GM12892 (cell line): Measurements from ENCODE around the gene SFT2D3.

ENCODE experiments used
- POLR2A ChIP-seq: IDR thresholded peaks from 2 replicates; pipeline ENCODE4 v1.6.1; 2011; ENCODE audit warnings: low read depth, low read length, control low read depth
- POLR2AphosphoS5 ChIP-seq: IDR thresholded peaks from 2 replicates; pipeline ENCODE4 v1.6.1; 2011; ENCODE audit warnings: low read depth, low read length, control low read depth

GRCh38 chr2:127702395-127703009 lies 1.2 kb downstream of the SFT2D3 start:
- TF ChIP-seq POLR2AphosphoS5 (no peak; the same call in 1 of the 2 replicates), POLR2A (no peak)
